ENCODE measurements around the gene ZFP90. TPM values are rescaled to one million over a fixed set of nuclear protein-coding genes. Genes with fewer than 3 reads are reported as not detected.
A peak's percentile ranks its signal among the peaks of the same experiment; 100 is the strongest.

Gene ZFP90
- total and polyA plus RNA-seq, 12 donors: 7.1 to 28.6 (median 18.2) TPM

DNA sequence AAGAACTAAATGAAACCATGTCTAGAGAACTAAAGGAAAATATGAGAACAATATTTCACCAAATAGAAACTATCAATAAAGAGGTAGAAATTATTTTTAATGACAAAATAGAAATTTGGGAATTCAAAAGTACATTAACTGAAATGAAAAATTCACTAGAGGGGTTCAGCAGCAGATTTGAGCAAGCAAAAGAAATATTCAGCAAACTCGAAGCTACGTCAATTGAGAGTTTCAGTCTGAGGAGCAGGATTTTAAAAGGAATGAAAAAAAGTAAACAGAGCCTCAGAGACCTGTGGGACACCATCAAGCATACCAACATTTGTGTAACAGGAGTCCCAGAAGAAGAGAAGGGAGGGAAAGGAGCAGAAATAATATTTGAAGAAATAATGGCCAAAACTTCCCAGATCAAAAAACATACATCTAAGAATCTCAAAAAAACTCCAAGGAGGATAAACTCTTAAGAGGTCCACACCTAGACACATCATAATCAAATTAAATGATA is 38.3 kb downstream of the ZFP90 start:
- no peaks in the 10 kb centered on the region for H3K4me1 ChIP-seq (replicated peaks in 1 of 2)
- H3K36me3 ChIP-seq (replicated peaks in 1 of 2): no peaks in the 10 kb centered on the region
- H3K4me3 ChIP-seq: no peak overlapping the region
- 87 to 94% (median 88%) methylated on average over 2 of the region's 2 CpGs for WGBS, 4 donors
- H3K27me3 ChIP-seq: no peaks in the 10 kb centered on the region
- intact Hi-C loops (cut with DNase I): no loop called here
- H3K9me3 ChIP-seq (replicated peaks in 1 of 3): peaks cover 0 to 35% (median 0%) of the 10 kb centered on the region in 3 donors
- H3K27ac ChIP-seq: no peak overlapping the region
- TF ChIP-seq, protein P1, sequence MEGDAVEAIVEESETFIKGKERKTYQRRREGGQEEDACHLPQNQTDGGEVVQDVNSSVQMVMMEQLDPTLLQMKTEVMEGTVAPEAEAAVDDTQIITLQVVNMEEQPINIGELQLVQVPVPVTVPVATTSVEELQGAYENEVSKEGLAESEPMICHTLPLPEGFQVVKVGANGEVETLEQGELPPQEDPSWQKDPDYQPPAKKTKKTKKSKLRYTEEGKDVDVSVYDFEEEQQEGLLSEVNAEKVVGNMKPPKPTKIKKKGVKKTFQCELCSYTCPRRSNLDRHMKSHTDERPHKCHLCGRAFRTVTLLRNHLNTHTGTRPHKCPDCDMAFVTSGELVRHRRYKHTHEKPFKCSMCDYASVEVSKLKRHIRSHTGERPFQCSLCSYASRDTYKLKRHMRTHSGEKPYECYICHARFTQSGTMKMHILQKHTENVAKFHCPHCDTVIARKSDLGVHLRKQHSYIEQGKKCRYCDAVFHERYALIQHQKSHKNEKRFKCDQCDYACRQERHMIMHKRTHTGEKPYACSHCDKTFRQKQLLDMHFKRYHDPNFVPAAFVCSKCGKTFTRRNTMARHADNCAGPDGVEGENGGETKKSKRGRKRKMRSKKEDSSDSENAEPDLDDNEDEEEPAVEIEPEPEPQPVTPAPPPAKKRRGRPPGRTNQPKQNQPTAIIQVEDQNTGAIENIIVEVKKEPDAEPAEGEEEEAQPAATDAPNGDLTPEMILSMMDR (IDR thresholded peaks at IDR 0.05): no peak
- no peak for TF ChIP-seq POLR2A (IDR thresholded peaks at IDR 0.05)
- DNase-seq: no peak

DNA sequence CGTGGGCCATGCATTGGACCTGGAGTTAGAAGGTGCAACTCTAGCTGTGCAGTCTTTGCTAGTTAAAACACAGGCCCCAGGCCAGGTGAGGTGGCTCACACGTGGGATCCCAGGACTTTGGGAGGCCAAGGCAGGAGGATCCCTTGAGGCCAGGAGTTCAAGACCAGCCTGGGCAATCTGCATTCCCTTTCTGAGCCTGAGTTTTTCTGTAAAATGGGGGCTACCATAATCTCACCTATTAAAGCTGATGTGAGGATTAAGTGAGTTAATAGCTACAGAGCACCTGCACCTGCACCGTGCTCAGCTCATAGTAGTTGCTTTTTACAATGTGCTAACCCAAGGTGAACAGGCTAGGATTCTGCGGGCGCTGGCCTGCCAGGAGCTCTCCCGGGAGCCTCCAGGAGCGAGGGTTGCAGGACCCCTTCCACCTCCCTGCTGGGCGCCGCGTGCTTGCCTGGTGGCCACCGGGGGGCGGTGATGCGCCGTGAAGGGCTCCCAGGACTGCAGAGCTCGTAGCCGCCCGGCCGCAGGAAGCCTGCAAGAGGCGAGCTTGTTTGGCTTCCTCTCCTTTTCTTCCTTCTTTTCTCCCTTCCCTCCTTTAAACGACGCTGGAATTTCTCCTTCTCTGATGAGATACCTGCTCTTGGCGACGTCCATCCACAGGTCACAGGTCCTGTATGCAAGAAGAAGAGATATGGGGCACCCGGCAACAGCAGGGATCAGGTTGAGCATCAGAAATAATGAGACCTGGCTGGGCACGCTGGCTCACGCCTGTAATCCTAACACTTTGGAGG is 51.3 kb downstream of the ZFP90 start:
- H3K27me3 ChIP-seq: no peaks in the 10 kb centered on the region
- H3K9me3 ChIP-seq (replicated peaks in 1 of 3): no peaks in the 10 kb centered on the region
- peak in 6 of 7 donors; percentile 31 to 58 (median 46) for DNase-seq
- no peaks in the 10 kb centered on the region for H3K36me3 ChIP-seq (replicated peaks in 1 of 2)
- H3K4me3 ChIP-seq: no peak overlapping the region
- H3K27ac ChIP-seq: no peak overlapping the region
- H3K4me1 ChIP-seq (replicated peaks in 1 of 2): no peaks in the 10 kb centered on the region
- intact Hi-C loops (cut with DNase I): no loop called here
- TF ChIP-seq POLR2A (IDR thresholded peaks at IDR 0.05): no peak
- TF ChIP-seq, protein P1 (IDR thresholded peaks at IDR 0.05): peak; percentile 34 to 59 (median 42)
- 13 to 16% (median 14%) methylated on average over 17 to 26 of the region's 26 CpGs for WGBS, 4 donors

DNA sequence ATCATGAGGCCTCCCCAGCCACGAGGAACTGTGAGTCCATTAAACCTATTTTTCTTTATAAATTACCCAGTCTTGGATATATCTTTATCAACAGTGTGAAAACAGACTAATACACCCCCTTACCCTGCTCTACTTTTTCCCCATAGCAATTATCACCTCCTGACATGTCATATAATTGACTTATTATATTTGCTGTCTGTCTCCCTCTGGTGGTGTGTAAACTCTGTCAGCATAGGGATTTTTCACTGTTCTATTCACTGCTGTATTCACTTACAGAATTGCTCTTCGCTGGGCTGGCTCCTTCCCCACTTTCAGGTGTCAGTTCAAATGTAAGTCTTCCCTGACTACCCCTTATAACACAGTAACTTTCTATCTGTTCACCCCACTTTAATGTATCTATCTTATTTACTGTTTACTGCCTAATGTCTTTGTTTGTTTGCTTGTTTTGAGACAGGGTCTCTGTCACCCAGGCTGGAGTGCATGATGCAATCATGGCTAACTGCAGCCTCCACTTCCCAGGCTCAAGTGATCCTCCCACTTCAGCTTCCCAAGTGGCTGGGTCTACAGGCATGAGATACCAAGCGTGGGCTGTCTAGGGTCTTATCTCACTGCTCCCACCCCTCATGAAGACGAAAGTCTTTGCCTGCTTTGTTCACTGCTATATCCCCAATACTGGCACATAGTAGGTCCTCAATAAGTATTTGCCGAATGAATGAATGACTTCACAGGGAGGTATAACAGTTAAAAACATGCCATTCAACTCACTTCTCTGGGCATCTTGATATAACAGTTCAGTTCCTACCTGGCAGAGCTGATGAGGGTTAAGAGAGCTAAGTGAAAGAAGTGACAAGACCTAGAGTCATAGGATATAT is 53.6 kb downstream of the ZFP90 start:
- no peak overlapping the region for H3K4me3 ChIP-seq
- intact Hi-C loops (cut with DNase I): no loop called here
- TF ChIP-seq, protein P1 (IDR thresholded peaks at IDR 0.05): no peak
- no peak for TF ChIP-seq POLR2A (IDR thresholded peaks at IDR 0.05)
- no peaks in the 10 kb centered on the region for H3K4me1 ChIP-seq (replicated peaks in 1 of 2)
- no peaks in the 10 kb centered on the region for H3K27me3 ChIP-seq
- no peak for DNase-seq
- 87 to 93% (median 92%) methylated on average over 5 of the region's 5 CpGs for WGBS, 4 donors
- no peak overlapping the region for H3K27ac ChIP-seq
- no peaks in the 10 kb centered on the region for H3K9me3 ChIP-seq (replicated peaks in 1 of 3)
- no peaks in the 10 kb centered on the region for H3K36me3 ChIP-seq (replicated peaks in 1 of 2)

DNA sequence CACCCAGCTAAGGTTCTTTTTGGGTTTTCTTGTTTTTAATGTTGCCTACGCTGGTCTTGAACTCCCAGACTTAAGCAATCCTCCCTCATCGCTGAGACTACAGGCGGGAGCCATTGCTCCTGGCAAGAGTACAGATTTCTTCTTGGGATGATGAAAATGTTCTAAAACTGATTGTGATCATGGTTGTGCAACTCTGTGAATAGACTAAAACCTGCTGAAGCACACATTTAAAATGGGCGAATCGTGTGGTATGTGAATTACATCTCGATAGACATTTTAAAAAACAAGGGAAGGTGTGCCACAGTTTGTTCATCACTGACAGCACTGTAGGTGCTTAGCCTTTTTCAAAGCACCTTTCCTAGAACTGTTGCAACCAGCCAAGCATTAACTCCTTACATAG is 57.2 kb downstream of the ZFP90 start:
- Histone ChIP-seq H3K27me3 (no peaks in the 10 kb centered on the region), H3K27ac (no peak overlapping the region), H3K36me3 (replicated peaks in 1 of 2) (no peaks in the 10 kb centered on the region), H3K4me1 (replicated peaks in 1 of 2) (no peaks in the 10 kb centered on the region), H3K4me3 (no peak overlapping the region), H3K9me3 (replicated peaks in 1 of 3) (no peaks in the 10 kb centered on the region)
- intact Hi-C loops (cut with DNase I): no loop called here
- no peak for DNase-seq
- WGBS, 4 donors: 86 to 96% (median 88%) methylated on average over 6 of the region's 6 CpGs
- TF ChIP-seq, protein P1 (IDR thresholded peaks at IDR 0.05): no peak
- no peak for TF ChIP-seq POLR2A (IDR thresholded peaks at IDR 0.05)

All from adrenal gland (tissue), 12 donors.